Skin of body (tissue), 2 donors: ENCODE data around the gene COL15A1. TPM values are rescaled to one million over a fixed set of nuclear protein-coding genes. Genes with fewer than 3 reads are reported as not detected.
A peak's percentile ranks its signal among the peaks of the same experiment; 100 is the strongest.

ENCODE experiments used
- DNase-seq: peaks from one replicate; lab custom pipeline; 2025; lab: John Stamatoyannopoulos, UW
- total RNA-seq: library from RNA; depleted of rRNA; stranded (reverse); fragments of >200 nt; gene quantifications from one replicate; pipeline ENCODE4 v1.2.3, GENCODE V29; 2014

Gene COL15A1
- total RNA-seq, 1 donor from 2014 or later, result 122 TPM

DNA sequence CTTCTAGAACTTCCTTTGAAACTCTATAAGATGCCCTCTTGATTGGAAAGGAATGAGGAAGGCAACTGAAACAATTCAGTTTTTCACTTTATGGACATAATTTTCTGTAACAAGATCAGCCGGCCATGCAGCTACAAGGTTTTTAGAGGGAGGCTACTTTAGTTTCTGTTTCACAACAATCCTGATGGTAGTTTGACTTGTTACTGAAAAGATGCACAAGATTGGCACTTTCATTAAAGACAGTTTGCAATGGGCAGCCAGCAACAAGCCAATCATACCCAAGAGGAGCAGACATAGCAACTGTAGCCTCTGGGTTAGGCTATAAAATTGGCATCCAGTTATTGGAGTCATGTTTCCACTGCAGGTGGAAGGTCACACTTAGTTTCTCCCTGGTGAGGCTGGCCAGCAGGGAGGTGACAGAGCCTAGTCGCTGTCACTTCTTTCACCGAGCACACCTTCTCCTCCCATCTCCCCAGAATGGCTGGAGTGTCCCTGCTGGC, 87.0 kb downstream of the COL15A1 start:
- DNase-seq, result no peak

DNA sequence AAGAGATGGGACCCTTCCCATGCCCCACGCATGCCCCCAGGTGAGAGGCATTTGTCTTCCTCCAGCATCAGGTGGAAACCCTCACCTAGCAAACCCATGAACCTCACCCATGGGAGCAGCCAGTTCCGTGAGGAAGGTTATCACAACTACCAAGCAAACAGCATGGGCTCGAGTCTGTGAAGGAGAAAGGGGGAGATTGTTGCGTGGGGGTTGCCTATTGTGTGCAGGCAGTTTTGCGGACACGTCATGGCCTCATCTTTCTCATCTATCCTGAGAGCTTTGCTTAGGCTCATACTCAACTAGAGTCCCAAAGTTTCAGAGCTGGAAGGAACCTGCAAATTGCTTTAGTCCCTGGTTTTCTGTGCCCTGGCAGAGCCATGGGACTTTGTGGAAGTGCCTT, 87.6 kb downstream of the COL15A1 start:
- DNase-seq, result no peak

DNA sequence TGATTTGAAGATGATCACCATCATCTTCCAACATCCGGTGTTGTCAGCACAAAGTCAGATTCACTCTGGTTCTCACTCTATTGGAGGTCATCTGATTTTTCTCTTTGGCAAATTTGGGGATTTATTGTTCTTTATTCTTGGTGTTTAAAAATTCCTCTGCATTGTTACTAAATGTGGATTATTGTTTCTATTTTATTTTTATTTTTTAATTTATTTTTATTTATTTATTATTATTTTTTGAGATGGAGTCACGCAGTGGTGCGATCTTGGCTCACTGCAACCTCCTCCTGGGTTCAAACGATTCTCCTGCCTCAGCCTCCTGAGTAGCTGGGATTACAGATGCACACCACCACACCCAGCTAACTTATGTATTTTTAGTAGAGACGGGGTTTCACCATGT, 88.3 kb downstream of the COL15A1 start:
- no peak for DNase-seq

DNA sequence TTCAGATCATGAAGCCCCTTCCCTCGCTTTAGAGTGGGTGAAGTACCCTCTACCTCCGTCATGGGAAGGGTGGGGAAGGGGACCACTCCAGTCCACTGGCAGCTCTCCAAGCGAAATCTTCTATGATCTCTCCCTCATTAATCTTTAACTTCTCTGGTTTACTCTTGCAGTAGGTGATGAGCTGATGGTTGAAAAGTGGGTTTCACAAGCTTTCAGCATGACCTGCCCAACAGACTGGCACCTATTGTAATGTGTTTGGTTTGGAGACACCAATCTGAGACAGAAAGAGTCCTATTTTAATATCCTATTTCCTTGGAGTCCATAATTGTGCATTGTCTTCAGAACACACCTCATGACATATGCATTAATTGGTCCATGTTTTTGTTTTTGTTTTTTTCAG, 90.4 kb downstream of the COL15A1 start:
- no peak for DNase-seq

DNA sequence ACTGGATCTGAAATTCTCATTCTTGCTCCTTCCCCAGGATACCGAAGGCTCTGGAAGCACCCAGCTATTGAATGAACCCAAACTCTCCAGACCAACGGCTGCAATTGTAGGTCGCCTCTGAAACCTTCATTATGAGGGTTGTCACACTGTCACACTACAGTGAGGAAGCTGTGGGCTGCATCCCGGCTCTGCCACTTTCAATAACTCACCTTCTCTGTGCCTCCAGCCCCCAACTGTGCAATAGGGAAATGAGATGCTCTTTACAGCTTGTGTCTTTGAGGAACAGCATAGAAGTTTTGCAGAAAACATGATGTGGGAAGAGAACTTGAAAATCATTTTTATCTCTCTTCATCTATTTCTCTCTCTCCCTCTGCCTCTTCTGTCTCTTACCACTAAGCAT, 91.6 kb downstream of the COL15A1 start:
- no peak for DNase-seq

DNA sequence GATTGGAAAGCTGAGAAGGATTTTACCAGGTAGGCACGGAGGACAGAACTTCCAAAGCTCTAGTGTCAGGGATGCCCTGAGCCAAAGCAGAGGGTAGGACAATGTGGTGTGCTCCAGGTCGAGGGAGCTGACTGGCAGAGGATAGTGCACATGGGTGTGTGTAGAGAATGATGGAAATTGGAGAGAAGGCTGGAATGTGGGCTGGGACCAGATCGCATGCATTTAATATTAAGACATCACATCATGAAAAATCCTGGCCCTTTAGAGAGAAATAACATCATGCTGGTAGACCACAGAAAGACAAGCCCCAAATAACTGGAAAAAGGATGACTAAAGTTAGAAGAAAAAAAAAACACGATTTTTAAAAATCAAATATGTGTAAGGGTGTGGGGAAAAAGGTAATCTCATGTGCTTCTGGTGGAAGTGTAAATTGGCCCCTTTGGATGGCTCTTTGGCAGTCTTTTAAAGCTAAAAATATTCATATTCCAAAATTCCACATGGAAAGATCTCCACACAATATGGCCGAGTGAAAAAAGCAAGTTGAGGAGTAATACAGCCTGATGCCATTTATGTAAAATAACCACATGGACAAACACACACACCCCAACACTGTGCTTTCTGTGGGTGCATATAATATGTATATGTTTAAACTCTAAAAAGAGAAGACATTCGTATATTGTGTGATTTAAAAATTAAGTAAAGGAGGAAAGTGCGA, 94.2 kb downstream of the COL15A1 start:
- DNase-seq, result peak; percentile 76

- peak; percentile 42 for DNase-seq
These were observed 94.7 kb downstream of the COL15A1 start for GRCh38 chr9:99038484-99038820.

DNA sequence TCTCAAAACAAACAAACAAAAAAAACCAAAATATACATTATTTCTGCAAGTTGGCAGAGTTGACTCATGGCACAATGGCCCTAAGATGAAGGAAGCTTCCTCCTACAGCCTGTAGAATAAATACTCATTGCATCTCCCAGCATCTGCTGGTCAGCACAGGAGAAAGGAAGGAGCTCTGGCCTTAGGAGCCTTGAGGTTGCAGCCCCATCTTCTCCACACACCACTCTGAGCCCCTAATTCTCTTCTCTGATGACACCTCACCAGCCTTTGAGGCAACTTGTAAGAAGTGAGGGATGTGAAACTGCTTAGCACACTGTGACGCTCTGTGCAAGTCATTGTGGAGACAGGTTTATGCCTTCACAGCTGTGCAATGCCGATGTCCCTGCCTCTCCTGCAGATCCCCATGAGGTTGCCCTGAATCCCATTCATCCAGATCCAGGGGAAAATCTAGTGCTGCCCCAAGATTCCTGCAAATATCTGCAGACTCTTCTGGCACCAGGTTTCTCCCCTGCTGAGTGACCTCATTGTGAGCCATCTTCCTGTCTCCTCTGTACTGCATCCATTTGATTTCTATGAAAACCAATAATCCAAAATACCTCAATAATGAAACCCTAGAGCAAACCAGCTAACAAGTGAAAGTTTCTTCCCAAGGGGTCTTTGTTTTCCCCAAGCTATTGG, 95.9 kb downstream of the COL15A1 start:
- DNase-seq, result no peak

GRCh38 chr9:99040251-99040900, 96.7 kb downstream of the COL15A1 start:
- DNase-seq, result peak; percentile 19

GRCh38 chr9:99040911-99041582, 97.3 kb downstream of the COL15A1 start:
- peak; percentile 77 for DNase-seq

DNA sequence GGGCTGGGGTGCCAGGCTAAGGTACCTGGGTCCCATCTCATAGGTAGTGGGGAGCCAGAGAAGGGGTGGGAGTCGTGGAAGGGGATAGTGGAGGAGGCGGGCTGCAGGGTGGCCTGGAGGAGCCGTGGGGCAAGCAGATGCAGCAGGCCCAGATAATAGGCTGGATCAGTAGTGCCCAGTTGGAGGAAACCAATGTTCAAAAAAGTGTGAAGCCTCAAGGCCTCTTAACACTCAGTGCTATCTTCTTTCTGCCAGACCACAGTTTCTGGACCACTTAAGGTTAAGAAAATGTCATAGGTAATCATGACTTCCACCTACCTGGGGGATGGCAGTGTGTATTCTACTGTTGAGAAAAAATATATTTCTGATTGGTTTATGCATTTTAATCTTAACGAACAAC, 97.9 kb downstream of the COL15A1 start:
- no peak for DNase-seq

DNA sequence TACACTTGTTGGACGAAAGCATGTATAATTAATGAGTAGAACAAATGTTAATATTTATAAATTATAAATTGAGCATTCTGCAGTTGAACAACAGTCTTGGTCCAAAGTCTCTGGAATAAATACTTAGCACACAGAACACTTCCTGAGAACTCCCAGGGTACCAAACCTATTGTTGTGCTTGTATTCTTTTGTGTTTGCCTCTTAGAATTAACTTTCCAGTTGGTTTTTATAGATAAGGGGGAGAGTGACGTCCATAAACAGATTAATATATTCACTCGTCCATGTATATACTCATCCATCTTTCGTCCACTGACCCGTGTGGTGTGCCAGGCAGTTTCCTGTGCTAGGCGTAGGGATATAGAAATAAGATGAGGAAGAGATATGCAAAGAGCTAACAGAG, 98.9 kb downstream of the COL15A1 start:
- no peak for DNase-seq

GRCh38 chr9:99044827-99045226, 101.1 kb downstream of the COL15A1 start:
- no peak for DNase-seq

GRCh38 chr9:99046068-99046467, 102.4 kb downstream of the COL15A1 start:
- no peak for DNase-seq

DNA sequence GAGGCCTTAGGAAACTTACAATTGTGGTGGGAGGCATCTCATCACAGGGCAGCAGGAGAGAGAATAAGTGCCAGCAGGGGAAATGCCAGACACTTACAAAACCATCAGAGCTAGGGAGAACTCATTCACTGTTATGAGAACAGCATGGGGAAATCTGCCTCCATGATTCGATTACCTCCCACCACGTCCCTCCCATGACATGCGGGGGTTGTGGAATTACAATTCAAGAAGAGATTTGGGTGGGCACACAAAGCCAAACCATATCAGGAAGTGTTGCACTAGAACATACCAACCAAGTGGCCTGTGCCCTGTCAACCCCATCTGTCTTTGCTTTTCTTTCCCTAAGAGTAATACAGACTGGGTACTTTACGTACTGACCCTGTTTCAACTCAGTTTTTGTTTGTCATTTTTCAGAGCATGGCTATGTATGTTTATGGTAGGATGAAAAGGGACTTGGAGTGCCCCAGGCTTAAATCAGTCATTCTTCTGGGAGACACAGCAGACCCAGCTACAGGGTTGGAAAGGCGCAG, 102.9 kb downstream of the COL15A1 start:
- no peak for DNase-seq

GRCh38 chr9:99049228-99049627, 105.5 kb downstream of the COL15A1 start:
- no peak for DNase-seq

- DNase-seq, result no peak
These were observed 105.9 kb downstream of the COL15A1 start for GRCh38 chr9:99049641-99050040.

- DNase-seq, result no peak
These were observed 106.7 kb downstream of the COL15A1 start for GRCh38 chr9:99050292-99050911.

DNA sequence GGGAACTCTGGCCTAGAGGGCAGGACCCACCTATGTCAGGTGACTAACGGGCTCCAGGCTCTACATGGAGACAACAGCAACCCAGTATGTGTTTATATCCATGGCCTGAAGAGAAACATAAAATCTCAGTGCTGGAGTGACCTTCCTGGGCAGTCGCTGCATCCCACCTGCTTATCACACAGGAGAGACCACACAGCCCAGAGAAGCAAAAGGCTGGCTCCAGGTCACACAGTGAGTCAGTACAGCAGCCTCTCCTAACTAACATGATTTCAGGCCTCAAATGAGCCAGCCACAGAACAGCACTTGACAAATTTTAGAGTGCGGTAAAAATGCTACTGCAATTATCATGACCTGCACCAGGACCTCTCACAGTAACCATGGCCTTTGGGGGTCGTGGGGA, 107.2 kb downstream of the COL15A1 start:
- no peak for DNase-seq

GRCh38 chr9:99051406-99051805, 107.7 kb downstream of the COL15A1 start:
- no peak for DNase-seq

GRCh38 chr9:99051851-99052250, 108.1 kb downstream of the COL15A1 start:
- no peak for DNase-seq
